ENCODE measurements around the gene C1orf87. TPM values are rescaled to one million over a fixed set of nuclear protein-coding genes. Genes with fewer than 3 reads are reported as not detected.

Gene C1orf87
- total RNA-seq, 1 donor from 2014 or later = 0.35 TPM

DNA sequence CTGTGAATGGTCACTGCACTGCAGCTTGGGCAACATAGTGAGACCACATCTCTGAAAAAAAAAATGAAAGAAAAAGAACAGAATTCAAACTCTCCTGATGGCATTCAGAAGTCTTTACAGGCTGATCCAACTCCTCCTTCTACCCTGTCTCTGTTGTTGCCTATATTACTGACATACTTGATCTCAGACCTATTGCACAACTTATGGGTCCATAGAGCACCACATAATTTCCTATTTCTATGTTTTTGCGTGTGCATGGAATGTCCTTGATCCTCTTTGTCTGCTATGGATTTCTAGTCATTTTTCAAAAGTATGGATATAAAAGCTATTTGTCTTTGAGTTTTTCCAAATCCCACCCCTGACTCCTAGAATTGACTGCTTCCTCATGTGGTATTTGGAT lies 124.6 kb downstream of the C1orf87 start:
- no peak for DNase-seq (ENCODE audit: low read depth)

DNA sequence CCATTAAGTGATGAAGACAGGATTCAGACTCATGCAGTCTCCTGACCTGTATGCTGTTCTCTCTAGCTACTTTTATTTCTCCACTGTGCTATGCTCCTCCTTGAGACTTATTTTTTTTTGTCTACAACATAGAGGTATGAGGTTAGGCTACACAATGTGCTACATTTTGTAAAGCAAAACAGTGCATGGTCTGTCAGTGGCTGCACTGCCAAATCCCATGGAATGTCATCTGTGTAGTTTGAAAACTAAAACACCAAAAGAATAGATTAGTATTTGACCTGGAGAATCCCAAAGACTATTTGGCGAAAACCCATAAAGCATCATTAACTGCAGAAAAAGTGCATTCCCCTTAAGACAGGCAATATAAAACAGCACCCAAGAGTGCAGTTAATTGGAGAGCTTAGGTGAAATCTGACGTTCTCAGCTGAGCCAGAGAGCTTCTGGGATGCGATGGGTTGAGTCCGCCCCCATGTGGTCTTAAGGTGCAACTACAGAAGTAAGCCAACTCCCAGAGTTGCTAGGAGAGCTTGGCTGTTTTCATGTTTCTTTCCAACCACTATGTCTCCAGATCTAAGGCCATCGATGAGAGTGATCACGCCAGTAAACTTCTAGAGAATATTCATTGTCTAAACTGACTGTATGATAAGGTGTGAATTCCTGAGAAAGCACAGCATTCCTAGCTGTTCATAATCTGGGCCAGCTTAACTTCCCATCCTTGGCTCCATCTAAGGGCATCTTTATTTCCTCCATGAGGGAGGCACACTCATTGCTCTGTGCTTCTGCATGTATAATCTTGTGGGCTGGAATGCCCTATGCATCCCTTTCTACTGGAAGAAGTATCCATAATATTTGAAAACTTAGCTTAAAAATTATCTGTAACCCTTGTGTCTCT lies 126.3 kb downstream of the C1orf87 start:
- peak; percentile 73 for DNase-seq (ENCODE audit: low read depth)

DNA sequence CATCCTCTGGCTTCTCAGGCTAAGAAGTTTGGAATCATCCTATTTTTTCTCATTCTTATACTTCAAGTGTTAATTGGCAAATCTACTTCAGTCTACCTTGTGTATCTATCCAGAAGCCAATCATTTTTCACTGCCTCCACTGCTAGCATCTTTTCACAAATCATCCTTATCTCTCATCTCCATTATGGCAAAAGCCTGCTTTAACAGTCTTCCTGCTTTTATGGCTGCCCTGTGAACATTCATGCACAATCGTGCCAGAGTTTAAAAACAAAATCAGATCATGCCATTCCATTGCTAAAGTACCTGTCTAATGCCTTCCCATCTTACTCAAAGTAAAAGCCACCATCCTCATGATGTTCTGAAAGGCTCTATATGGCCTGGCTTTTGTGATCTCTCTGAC lies 127.8 kb downstream of the C1orf87 start:
- DNase-seq (ENCODE audit: low read depth) = no peak

Other genes with a start within 250 kb of the C1orf87 start
- 20.8 and 21.6 TPM in 2 replicates for gene CYP2J2, start 147.0 kb downstream of the C1orf87 start, total RNA-seq

Data from myocyte (in vitro differentiated cells).